NCI-H2081 (cell line): ENCODE measurements around the gene BLOC1S5.
"Not testable (repeated sequence)": the region's sequence is repeated elsewhere in the genome, so short reads cannot be mapped to it uniquely, and the experiment has no call there.

ENCODE experiments used
- DNase-seq, 2 experiments: peaks; one replicate each; lab custom pipeline; 2025; lab: John Stamatoyannopoulos, UW

The BLOC1S5 gene

DNA sequence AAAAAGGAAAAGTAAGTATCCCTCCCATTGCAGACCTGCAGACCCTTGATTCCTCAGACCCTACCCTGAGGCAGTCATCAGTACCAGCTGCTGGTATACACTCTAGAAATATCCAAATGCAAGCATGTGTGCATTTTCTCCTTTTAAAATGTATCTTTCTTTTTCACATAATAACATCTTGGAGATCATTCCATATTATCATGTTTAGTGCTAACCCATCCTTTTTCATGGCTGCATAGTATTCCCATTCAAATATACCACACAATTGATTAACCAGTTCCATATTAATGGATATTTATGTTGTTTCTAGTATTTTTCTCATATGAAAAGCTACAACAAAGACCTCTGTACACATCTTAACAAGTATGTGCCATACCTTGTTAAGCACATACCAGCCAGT is 70.8 kb downstream of the BLOC1S5 start:
- no peak for DNase-seq

DNA sequence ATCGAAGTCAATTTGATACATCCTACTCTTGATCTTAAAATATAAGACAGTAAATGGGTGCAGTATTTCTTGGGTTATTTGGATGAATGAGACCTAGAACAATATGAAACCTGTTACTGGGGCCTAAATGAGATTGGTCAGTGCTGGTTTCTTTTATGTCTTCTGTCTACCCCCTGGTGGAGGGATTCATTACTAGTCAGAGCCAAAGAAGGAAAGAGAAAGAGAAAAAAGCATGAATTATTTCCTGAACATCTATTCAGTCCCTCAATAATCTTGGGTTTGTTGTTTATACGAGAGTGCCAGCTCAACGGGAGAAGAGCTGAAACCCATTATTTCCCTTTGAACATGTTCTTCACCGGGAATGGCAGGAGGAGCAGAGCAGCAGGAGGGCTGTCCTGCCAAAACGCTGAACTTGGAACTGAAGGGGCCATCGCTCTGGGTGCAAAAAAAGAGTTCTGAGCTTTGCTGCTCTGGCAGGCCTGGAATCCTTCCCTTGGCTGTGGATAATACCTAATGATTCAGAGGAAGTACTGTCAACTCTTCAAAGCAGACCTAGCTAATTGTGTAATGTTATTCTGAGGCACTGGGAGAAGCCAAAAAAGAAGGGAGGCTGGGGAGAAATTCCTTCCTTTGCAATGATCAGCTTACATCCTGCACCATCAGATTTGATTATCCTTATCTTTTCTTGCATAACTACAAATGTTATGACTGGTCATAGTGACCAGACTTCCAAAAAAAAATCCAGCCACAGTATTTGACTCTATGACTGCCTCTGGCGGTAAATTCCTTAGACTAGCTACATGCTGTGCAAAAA is 72.0 kb downstream of the BLOC1S5 start:
- peak in 1 of 2 experiments; percentile 36 for DNase-seq

DNA sequence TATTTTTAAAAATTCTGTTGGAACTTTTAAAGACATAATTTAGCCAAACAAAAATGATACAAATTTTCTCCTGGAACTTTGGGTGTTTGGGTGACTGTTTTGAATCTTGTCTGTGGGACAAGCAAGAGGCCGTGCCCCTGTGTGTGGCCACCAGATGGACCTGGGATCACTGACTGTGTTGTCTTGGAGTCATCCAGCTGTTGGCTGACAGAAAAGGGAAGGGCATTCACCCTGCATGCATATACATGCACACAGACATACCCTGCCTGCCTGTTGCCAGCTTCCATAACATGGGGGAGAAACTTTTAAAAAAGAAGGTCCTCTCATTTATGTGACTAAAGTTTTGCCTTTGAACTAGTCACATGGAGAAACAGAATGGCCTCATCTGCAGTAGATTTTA is 72.7 kb downstream of the BLOC1S5 start:
- DNase-seq: no peak

DNA sequence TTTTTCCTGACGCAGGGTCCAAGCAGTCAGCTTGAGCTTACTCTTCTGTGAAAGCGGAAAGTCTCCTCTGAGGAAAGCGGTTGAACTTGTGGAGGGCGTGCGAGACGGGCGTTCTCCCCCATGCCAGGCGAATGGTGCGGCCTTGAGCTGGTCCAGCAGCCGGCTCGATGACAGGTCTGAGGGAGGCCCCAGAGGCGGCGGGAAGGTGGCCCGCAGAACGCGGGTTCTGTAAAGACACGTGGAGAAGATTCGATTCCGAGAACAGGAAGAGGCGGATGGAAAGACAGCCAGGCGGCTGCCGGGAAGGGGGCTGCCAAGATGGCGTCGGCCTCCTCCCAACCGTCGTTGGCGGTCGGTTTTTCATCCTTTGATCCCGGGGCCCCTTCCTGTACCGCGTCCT is 78.0 kb downstream of the BLOC1S5 start:
- DNase-seq: no peak

DNA sequence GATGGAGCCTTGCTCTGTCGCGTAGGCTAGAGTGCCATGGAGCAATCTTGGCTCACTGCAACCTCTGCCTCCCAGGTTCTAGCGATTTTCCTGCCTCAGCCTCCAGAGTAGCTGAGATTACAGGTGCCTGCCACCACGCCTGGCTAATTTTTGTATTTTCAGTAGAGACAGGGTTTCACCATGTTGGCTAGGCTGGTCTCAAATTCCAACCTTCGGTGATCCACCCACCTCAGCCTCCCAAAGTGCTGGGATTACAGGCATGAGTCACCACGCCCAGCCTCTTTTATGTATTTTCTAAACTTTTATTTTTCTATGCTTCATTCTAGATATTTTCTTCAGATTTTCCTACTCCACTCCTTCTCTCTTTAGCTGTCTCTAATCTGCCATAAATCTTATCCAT is 80.2 kb downstream of the BLOC1S5 start:
- DNase-seq: not testable (repeated sequence)

DNA sequence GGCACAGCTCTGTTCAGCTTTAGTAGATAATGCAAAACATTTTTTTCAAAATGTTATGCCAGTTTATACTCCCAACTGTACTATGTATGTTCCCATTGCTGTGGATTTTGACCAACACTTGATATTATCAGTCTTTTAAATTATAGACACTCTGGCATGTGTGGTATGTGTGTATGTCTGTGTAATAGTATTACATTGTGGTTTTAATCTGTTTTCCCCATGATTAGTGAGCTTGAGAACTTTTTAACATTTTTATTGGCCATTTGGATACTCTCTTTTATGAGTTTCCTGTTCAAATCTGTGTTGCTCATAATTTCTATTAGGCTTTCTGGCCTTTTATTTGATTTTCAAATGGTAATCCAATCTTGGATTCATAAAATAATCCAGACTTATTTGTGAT is 84.4 kb downstream of the BLOC1S5 start:
- no peak for DNase-seq

DNA sequence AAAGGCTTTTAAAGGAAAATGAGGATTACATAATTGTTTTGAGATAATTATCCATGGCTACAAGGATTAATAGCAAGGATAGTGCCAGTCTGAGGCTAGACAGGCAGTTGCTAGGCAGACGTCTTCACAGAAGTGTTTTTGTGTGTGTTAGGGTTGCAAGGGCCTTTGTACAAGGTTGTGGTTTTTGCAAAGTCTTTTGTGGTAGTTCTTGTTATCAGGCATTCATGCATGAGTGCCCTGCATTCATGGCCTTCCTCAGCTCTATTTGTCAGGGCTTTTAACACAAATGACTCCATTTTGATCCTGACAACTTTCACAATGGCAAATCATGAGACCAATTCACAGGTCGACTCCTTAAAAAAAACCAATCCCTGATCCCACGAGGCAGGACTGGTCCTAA is 85.5 kb downstream of the BLOC1S5 start:
- DNase-seq: peak in 1 of 2 experiments; percentile 21

DNA sequence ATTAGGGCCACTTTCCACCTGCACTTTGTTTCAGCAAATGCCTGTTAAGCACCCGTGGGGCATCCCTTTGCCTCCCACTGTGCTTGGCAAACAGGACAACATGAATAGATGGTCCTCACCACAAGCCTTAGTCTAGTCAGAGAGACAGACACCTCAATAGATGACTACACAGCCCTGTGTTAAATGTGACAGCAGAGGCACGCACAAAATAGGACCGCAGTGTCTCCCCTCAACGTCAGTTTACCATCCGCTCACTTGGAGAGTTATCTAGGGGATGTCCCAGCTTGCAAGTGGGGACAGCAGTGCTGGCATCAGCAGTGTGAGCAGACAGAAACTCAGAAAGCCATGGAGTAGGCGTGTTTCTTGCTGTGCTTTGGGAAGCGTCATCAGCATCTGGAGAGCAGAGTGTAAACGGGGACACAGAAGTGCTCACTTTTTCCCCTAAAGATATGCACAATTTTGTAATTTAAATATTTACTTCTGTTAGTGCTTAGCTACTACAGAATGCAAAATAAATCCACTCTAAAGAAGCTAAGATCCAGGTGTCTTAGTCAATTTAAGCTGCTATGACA is 87.6 kb downstream of the BLOC1S5 start:
- DNase-seq: peak in 1 of 2 experiments; percentile 30

DNA sequence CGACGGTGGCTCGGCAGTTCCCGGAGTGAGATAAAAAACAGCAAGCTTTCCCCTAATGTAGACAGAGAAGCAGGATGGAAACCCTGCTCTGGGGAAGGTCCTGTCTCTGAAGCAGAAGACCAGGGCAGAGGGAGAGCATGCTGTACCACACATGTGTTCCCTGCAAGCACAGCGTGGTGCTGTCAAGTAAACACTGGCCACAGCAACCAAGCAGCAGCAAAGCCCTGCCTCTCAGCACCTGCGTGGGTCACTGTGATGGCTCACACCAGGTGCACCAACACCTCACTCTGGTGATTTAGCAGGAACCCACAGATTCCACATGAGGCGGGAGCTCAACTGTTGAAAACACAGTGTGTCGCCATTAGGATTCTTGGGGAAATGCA is 88.4 kb downstream of the BLOC1S5 start:
- no peak for DNase-seq

DNA sequence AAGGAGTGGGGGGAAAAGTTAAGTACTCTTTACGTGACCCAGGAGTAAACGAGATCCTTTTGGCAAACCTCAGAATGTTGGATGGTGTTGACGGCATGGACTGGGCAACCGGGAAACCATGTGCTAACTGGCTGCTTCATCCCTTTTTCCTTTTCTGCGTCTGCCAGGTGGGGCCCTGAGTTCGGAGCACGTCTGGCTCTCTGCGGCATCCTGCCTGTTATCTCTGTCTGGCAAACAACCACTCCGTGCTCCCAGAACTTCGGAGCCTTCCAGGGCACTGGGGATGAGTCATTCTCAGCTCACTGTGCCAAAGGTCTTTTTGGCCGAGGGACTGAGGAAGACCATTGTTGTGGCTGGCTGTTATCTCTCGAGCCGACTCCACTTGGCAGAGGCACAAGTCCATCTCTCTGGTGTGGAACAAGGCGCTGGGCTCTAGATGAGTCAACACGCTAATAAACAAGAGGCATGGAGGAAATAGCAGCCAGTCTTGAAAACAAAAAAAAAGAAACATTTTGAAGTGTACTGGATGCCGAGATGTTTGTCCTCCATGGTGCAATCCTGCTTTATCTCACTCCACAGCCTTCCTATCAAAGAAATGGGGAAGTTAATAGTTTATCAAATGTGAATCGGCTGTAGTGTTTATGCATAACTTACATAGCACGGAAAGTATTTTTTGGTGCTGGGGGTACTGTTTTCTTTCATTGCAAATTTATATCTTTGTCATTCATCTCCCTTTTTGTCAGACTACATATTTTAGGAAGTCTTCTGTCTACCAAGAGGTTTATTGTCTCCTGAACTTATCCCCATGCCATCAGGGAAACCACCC is 89.0 kb downstream of the BLOC1S5 start:
- DNase-seq: no peak

DNA sequence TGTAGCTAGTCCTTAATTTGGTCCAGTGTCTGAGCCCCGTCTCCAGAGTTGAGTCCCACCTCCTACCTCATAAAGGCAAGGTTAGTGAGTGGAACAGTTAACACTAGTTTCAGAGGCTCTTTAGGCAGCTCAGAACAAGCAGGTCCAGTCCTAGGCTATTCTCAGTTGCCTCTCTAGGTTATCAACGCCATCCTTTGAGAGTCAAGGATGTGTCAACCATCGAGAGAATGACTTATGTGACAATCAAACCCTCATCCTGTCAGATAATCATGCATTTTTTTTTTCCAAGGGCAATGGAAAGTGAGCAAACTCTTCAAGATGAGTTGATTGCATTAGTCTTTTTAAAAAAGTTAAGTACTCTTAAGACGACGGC is 89.6 kb downstream of the BLOC1S5 start:
- no peak for DNase-seq

DNA sequence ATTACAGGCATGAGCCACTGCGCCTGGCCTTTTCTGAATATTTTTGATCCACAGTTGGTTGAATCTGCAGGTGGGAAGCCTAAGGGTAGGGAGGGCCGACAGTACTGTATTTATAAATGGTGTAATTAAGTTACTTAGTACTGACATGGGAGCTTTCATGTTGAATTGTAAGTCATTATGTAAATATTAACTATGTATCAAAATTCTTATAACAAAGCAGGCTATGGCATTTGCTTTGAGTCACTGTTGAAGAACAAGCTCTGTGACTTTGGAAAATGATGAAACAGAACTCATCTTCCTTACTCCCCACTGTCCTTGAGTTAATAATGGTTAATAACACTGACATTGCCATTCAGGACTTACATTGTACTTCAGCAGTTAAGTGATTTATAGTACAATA is 90.6 kb downstream of the BLOC1S5 start:
- no peak for DNase-seq

DNA sequence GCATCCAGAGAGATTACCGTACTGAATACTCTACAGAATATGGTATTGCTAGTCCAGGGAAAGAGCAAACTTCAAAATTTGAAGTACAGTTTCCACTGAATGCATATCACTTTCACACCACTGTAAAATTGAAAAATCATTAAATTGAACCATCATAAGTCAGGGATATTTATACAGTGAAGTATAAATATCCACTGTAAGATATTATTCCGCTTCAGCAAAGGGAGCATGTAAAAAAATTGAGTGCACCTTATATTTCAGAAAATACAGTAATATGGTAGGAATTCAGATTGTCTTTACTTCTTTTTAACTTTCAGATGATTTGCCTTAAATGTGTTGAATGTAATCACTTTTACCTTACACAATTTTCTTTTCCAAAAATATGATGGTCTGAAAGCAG is 92.7 kb downstream of the BLOC1S5 start:
- no peak for DNase-seq

DNA sequence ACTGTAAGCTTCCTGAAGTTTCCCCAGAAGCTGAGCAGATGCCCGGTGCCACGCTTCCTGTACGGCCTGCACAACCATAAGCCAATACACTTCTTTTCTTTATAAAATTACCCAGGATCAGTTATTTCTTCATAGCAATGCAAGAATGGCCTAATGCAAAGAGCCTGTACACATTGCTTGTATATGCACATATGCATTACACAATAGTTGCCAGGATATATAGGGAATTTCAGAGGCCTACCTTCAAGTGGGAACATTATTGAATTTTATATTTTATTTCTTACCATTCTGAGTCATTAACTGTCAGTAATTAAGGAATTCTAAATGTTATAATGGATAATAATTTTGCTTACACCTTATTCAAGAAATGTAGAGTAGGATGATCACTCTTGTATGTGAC is 93.6 kb downstream of the BLOC1S5 start:
- no peak for DNase-seq
